GM18909 (cell line): ENCODE results near the gene GALNT1.

ENCODE experiments used
- ATAC-seq: cut with Tn5 transposase; IDR thresholded peaks from one replicate; pipeline ENCODE4 v1.9.1; 2021; ENCODE audit warnings: mild to moderate bottlenecking; ENCODE audit not compliant: unreplicated experiment, poor library complexity

GALNT1 gene

DNA sequence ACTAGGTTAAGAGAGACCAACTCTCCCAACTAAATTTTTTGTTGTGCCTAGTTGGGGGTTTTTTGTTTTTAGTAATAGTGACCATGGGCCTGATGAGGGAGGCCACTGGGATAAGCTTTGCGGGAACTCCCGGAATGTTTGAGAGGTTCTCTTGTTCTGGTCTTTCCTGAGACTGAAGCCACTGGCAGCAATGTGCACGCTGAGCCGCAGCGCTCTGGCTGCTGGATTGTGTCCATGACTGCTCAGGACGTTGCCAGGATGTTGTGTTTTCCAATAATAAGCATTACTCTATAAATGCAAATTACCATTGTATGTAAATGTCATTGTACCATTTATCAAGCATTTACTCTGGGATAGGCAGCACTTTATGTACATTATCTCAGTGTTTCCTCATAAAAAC lies 126.1 kb downstream of the GALNT1 start:
- ATAC-seq, result no peak

DNA sequence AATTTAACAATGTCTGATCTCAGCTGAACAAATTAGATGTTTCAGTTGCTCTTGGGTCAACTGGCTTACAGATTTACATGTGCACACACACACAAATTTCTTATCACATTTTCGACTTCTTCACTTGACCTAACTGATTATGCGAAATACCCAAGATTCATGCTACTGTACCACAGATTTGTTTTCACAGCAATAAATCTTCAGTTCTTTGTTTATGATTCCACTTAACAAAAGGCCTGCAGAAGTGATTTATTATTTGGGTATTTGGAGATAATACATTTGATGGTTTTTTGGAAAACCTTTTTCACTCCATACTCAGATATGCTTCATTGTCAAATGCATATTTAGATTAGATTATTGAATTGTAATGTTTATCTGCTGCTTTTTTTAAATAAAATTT lies 129.0 kb downstream of the GALNT1 start:
- ATAC-seq, result no peak

DNA sequence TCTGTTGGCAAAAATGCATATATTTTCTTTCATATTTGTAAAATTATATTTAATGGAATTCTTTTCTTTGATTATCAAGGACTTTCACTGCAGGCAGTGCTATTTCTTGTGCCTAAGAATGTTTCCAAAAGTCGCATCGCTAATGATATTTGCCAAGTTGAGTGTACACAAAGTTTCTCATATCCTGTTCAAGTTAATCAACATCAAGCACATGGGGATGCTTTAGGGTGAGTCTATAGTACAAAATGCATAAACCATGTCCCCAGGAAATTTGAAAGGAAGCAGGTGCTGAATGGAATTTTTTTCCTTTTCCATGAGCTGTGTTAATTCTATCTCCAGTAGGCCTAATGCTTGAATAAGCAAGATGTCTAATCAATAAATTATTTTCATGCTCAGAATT lies 129.7 kb downstream of the GALNT1 start:
- no peak for ATAC-seq

DNA sequence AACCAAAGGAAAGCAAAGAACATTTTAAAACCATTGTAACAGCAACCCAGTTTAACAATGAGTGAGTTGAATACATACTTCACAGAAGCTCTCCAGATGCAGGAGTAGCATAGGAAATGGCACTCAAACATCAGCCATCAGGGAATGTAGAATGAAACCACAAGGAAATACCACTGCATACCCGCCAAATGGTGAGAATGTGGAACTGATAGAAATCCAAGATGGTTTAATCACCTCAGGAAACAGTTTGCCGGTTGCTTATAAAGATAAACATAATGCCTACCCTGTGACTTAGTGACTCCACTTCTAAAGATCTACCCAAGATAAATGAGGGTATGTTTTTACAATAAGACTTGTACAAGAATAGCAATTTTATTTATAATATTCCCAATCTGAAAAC lies 132.0 kb downstream of the GALNT1 start:
- no peak for ATAC-seq

DNA sequence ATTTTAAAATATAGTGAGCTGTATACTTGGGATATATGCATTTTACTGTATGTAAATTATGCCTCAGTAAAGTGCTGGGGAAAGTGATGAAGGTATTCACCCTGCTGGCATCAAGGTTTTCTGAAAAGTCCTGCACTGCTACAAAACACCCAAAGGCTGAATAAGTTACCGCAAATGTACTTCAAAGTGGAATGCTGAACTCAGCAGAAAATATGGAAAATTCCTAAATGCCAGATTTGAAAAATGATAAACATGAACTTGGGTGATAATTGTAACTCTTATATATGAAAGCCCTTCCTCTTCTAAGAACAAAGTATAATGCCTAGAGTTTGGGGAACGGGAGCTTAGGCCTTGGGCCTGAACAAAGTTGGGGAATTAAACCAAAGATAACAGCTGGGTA lies 133.0 kb downstream of the GALNT1 start:
- no peak for ATAC-seq

DNA sequence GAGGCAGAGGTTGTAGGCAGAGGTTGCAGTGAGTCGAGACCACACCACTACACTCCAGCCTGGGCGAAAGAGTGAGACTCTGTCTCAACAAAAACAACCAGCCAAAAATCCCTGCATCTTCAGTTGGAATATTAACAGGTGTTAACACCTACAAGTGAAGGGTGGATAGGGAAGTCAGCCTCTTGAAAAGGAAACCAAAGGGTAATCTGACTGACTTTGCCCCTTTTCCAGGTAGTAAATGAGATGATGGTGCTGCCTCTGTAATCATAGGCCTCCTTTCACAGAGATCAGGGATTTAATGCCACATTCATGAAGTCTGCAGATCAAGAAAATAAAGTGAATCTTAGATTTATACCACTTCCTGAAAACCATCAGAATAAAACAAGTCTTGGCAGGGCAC lies 133.6 kb downstream of the GALNT1 start:
- no peak for ATAC-seq

DNA sequence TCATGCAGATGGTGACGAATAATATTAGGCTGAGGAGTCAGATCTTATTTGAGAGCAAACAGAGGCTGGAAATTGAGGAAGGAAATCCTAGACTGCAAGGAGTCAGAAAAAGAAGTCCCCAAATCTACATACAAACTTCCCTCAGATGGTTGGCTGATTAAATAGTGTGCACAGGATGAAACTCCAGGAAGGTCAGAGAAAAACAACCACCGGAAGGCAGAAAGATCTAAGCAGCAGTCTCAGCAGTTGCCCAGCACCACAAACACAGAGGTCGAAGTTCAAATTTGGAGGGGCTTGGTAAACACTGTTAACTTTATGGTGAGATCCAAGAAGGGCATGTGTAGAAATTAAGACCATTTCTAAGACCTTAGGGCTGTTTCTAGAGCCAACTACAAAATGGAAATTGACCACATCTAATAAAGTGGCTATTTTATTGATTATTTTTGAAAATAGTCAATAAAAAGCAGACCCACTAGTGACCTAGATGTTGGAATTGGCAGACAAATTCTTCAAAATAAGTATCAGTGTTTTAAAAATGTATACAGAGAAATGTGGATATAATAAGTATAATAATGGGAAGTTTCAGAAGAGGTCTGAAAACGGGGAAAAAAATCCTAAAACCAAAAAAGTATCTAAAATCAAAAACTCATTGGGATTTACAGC lies 134.8 kb downstream of the GALNT1 start:
- no peak for ATAC-seq

DNA sequence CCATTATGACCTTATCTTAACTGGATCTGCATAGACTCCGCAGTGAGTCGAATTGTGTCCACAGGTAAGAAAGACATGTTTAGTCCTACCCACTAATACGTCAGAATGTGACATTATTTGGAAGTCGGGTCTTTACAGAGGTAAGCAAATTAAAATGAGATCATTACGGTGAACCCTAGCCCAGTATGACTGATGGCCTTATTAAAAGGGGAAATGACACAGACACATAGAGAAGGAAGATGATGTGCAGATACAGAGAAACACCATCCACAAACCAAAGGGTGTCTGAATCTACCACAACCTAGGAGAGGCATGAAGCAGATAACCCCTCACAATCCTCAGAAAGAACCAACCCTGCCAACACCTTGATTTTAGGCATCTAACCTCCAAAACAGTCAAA lies 135.6 kb downstream of the GALNT1 start:
- ATAC-seq, result no peak

DNA sequence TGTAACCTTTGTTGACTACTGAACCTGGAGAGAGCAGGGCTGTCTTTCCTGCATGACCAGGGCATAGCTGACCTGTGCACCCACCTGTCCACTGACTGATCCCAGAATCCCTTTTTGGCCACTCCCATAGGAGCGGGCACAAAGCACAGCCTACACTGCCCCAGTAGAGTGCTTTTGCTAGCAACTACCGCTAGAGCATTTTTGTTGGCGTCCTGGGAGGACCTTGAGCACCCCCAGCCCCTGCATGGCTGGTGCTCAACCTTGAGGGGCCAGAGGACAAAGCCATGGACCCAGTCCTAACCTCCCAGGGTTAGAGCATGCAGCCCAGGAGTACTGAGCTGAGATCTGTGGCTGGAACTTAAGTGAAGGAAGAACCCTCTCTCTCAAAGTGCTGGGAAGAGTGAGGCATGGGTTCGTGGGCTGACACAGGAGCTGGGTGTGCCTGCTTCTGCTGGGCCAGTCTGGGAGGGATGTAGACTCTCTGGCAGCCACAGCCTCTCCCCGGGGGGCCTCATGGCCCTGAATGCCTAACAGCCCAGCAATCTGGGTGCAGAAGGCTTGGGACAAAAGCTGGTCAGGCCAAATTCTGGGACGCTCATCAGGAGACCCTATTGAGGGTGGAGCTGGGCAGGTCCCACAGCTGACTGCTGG lies 140.0 kb downstream of the GALNT1 start:
- ATAC-seq, result no peak

DNA sequence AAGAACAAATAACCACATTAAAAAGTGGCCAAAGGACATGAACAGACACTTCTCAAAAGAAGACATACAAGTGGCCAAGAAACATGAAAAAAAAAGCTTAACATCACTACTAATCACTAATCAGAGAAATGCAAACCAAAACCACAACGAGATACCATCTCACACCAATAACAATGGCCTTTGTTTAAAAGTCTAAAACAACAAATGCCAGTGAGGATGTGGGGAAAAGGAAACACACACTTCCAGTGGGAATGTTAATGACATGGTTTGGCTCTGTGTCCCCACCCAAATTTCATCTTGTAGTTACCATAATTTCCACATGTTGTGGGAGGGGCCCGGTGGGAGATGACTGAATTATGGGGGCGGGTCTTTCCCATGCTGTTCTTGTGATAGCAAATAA lies 147.1 kb downstream of the GALNT1 start:
- ATAC-seq, result no peak

DNA sequence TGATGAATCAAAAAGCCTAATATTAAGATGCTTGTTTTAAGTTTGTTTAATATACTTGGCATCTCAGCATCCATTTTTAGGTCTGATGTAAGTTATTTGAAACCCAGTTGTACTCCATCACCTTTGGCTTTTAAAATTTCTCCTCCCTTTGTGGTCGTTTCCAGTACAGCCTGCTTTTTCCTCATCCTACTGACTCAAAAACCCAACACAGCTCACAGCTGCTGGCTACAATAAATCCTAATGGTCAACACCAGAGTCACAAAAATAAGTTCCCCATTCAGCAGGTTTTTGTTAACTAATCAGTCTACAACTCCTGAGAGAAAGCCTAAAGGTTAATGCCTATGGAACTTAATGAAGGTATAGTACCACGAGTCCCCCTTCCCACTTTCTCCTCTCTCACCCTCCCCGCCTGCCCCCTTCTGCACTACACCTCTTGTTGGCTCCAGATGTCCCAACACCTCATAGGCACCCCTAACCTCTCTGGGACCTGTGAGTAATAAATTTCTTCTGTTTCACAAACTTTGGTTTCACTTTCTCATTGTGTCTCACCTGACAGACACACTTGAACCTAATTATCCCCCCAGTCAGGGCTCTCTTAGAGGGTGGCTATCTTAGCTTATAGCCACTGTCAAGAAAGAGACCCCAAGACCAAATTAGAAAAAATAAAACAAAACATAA lies 148.6 kb downstream of the GALNT1 start:
- no peak for ATAC-seq

DNA sequence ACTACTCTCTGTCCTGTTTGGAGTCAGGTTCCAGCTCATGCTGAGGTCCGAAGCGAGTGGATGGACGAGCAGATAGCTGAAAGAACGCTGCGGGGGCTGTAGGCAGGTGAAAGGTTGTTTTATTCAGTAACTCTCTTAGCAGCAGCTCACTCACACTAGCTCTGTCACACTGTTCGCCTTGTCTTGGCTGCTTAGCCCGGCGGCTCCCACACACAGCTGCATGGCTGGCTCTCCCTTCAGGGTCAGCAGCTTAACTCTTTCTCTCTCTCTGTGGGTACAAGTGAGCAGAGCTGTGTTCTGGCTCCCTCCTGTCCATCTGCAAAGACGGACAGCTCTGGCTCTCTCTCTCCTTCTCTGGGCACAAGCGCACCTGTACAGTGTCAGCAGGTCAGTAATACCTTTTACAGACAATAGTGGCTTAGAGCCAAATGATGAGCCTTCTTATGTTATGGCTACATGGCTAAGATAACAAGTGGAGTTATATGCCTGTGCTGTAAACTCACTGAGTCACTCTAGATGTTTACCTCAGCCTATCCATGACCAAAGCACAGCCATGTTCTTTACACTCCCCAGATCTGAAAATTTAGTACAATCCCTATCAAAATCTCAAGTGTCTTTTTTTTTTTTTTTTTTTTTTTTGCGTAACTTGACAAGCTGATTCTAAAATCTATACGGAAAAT lies 149.3 kb downstream of the GALNT1 start:
- ATAC-seq, result no peak

DNA sequence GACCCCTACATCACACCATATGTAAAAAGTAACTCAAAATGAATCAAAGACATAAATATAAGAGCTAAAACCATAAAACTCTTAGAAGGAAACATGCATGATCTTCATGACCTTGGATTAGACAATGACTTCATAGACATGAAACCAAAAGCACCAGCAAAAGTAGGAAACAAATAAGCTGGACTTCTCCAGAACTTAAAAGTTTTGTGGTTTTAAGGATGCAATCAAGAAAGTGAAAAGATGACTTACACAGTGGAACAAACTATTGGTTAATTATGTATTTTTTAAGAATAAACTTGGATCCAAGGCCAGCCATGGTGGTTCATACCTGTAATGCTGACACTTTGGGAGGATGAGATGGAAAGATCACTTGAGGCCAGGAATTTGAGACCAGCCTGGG lies 150.2 kb downstream of the GALNT1 start:
- no peak for ATAC-seq

DNA sequence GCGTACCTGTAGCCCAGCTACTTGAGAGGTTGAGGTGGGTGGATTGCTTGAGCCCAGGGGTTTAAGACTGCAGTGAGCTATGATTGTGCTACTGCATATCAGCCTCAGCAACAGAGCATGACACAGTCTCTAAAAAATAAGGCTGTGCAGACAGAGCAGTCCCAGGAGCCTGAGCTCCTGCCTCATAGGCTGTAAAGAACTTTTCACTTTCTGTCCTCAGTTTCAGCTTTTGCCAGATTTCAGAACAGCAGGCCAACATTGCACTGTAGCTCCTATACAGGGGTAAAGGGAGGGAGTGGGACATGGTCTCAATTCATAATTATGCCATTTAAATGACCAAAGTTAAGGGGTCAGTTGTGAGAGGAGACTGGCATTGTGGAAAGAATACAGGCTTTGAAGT lies 150.6 kb downstream of the GALNT1 start:
- no peak for ATAC-seq

DNA sequence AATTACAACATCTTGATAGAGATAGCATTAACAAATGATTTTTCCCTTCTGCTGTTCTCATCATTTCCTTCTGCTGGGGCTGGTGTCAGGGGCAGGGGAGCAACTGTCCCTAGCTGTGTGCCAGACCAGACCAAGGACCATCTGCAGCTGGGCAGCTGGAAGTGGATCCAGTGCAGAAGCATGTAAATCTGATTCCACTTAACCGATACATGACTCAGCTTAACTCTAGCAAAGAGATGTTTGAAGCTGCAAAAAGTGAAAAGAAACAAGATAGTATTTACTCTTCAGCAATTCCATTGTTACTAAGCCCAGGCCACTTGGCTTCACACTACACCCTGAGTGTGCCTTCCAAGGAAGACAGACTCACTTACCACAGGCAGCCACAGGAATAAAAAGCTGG lies 151.1 kb downstream of the GALNT1 start:
- no peak for ATAC-seq

DNA sequence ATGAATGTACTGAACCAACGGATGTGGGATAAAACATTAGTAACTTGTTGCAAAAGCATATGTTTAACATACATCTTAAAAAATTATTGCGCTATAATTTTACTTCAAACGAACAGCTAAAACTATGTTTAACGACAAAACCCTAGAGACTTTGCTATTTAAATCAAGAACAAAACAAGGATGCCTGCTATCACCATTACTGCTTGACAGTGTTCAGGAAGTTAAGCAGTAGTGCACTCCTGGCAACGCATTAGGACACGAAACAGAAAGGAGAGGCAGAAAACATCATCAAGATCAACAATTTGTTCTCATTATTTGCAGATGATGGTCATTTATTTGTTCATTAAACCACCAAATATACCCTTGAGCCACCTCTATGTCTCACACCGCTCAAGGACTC lies 151.9 kb downstream of the GALNT1 start:
- ATAC-seq, result no peak

DNA sequence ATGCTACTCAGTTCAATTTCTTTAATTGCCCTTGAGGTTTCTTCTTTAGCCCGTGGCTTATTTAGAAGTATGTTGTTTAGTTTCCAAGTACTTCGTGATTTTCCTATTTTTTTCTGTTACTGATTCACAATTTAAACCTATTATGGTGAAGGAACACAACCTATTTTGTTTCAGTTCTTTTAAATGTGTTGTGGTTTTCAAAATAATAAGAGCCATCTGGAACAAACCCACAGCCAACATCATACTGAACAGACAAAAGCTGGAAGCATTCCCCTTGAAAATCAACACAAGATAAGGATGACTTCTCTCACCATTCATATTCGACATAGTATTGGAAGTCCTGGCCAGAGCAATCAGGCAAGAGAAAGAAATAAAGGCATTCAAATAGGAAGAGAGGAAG lies 155.2 kb downstream of the GALNT1 start:
- no peak for ATAC-seq

DNA sequence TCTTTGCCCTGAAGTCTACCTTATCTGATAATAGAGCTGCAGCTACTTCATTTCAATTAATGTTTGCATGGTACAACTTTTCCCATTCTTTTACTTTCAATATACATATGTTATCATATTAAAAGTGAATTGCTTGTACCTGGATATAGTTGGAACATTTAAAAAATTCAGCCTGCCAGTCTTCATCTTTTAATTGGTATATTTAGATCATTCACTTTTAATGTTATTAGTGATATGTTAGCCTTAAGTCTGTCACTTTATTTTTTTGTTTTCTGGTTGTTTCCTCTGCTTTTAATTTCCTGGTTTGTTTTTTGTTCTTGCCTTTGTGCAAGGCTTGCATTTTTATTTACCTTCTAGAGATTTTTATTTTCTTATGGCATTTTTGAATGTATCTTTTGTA lies 158.2 kb downstream of the GALNT1 start:
- ATAC-seq, result no peak

DNA sequence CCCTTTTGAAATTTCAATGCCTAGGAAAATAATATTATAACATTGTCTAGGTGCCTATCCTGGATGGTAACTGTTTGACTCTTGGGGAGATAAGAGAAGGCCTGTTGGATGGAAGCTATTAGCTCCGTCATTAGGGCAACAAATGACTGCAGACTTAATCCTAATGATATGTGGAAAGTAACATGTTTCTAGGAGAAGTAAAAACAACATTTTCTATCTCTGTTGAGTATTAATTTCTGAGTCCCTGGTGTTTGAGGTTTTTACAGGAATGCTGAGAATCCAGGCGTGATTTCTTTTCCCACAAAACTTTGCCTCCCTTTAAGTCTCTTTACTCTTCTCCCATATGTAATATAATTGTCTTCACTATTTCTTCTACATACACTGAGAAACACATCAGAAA lies 159.1 kb downstream of the GALNT1 start:
- no peak for ATAC-seq

DNA sequence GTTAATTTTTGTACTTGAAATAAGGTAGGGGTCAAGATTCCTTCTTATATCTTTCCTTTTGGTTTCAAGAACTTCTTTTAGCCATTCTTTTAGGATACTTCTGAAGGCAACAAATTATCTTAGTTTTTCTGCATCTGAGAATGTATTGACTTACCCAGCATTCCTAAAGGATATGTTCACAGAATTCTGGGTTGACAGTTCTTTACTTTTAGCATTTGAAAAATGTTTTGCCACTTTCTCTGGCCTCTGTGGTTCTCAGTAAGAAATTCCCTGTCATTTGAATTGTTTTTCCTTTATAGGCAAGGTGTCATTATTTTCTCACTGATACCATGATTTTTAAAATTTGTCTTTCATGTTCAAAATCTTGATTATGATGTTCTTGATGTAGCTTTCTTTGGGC lies 162.4 kb downstream of the GALNT1 start:
- no peak for ATAC-seq

DNA sequence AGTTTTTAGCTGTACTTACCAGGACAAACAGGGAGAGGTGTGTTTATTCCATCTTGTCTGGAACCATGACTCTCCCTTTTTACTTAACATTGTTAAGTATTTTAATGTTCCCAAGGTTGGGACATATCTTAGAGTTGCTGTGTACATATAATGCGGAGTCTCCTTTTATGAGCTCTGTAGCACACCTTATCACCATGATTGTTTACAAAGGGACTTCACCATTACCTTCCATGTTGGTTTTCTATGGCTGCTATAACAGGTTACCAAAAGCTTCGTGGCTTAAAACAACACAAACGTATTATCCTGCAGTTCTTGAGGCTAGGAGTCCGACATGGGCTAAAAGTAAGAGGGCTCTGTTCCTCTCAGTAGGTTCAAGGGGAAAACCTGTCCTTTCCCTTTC lies 164.3 kb downstream of the GALNT1 start:
- no peak for ATAC-seq
